ENCODE data around the gene TRIM27. TPM values are rescaled to one million over a fixed set of nuclear protein-coding genes. Genes with fewer than 3 reads are reported as not detected.
A peak's percentile ranks its signal among the peaks of the same experiment; 100 is the strongest.
"Not testable (repeated sequence)": the region's sequence is repeated elsewhere in the genome, so short reads cannot be mapped to it uniquely, and the experiment has no call there.

The TRIM27 gene
- total RNA-seq, 1 experiment from 2014 or later: 52.8 TPM

DNA sequence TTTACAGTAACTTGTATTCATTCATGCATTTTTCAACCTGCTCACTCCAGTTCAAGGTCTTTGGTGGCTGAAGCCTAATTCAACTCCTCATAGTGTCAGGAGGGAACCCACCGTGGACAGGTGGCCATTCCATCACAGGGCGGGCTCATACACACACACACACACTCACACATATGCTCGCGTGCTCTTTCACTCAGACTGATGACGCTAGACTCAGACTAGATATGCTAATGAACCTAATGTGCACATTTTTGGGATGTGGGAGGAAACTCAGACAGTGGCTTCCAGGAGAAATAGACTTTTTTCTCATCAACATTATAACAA lies 56.7 kb downstream of the TRIM27 start:
- no peaks in the 10 kb centered on the region for H3K27me3 ChIP-seq
- peak; percentile 32 to 47 for DNase-seq

DNA sequence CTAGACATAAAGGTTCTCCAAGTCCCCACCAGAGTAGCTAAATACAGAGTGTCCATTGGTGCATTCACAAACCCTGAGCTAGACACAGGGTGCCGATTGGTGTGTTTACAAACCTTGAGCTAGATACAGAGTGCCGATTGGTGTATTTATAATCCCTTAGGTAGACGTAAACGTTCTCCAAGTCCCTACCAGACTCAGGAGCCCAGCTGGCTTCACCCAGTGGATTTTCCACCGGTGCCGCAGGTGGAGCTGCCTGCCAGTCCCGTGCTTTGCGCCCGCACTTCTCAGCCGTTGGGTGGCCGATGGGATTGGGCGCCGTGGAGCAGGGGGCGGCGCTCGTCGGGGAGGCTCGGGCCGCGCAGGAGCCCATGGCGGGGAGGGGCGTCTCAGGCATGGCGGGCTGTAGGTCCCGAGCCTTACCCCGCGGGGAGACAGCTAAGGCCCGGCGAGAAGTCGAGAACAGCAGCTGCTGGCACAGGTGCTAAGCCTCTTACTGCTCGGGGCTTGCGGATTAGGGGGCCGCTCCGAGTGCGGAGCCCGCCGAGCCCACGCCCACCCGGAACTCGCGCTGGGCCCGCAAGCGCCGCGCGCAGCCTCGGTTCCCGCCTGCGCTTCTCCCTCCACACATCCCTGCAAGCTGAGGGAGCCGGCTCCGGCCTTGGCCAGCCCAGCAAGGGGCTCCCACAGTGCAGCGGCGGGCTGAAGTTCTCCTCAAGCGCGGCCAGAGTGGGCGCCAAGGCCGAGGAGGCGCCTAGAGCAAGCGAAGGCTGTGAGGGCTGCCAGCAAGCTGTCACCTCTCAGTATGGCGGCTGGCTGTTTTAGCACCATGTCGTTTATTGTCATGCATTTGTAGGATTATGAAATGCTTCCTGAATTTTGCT lies 57.3 kb downstream of the TRIM27 start:
- Histone ChIP-seq H3K4me3 (peak overlapping the region; percentile 65), H3K27ac (peak overlapping the region; percentile 65)
- not testable (repeated sequence) for H3K27me3 ChIP-seq; H3K9me3 ChIP-seq (replicated peaks); H3K4me1 ChIP-seq; H3K36me3 ChIP-seq
- peak; percentile 77 to 80 for DNase-seq

More for the DNA sequence above, 56.7 kb downstream of the TRIM27 start:
- H3K4me3 ChIP-seq: peak overlapping the region; percentile 65
- H3K27ac ChIP-seq: peak overlapping the region; percentile 65
- no peaks in the 10 kb centered on the region; the same call in 1 of the 2 replicates for H3K9me3 ChIP-seq (replicated peaks)
- no peaks in the 10 kb centered on the region for H3K36me3 ChIP-seq
- H3K4me1 ChIP-seq: 0 out of 2 replicates have a peak, but pooled peaks cover 4% of the 10 kb centered on the region

DNA sequence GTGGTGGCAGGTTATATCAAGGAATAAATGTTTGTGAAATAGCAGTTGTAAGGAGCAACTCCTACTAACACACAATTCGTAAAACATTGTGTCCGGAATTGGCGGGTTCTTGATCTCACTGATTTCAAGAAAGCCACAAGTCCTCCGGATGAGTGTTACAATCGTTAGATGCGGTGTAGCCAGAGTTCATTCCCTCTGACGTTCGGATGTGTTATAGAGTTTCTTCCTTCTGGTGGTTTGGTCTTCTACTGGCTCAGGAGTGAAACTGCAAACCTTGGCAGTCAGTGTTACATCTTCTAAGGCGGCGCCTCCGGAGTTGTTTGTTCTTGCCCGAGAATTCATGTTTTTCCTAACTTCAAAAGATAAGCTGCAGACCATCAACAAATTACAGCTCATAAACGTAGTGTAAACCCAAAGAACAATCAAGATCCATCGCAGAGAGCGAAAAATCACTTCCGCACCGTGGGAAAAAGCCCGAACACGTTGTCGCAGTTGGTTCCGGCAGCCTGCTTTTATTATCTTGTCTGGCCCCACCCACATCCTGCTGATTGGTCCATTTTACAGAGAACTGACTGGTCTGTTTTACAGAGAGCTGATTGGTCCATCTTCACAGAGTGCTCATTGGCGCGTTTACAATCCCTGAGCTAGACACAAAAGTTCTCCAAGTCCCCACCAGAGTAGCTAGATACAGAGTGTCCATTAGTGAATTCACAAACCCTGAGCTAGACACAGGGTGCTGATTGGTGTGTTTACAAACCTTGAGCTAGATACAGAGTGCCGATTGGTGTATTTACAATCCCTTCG lies 58.2 kb downstream of the TRIM27 start:
- H3K27ac ChIP-seq: peak overlapping the region; percentile 65; the same call in 1 of the 2 replicates
- H3K4me3 ChIP-seq: peak overlapping the region; percentile 65
- peak; percentile 65 to 79 for DNase-seq
- H3K36me3 ChIP-seq: no peaks in the 10 kb centered on the region
- no peaks in the 10 kb centered on the region; the same call in 1 of the 2 replicates for H3K9me3 ChIP-seq (replicated peaks)
- H3K4me1 ChIP-seq: 0 out of 2 replicates have a peak, but pooled peaks cover 4% of the 10 kb centered on the region
- no peaks in the 10 kb centered on the region for H3K27me3 ChIP-seq

DNA sequence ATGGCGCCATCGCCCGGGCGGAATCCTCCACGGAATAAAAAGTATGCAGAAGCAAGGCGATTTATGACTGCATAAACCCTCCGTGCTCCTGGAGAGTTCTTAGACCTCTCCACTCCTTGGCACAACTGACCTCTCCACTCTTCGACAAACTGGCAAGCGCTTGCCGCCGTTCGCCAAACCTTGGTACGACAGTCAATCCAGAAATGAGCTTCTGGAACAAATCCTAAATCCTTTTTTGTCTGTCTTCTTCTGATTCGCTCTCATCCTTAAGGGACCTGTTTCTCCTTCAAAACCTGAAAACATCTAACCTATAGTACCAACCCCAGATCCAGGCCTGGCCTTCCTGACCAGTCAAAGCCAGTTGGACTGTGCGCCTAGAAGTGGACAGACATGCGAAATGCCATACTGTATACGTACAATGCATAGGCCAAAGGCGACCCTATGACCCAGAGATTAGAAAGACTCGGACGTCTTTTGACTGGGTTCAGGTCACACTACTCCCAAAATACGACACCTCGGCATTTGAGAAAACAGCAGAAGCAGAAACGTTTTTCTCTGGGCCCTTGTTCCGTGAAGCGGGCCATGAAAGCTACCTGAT lies 59.4 kb downstream of the TRIM27 start:
- Histone ChIP-seq H3K4me1 (0 out of 2 replicates have a peak, but pooled peaks cover 4% of the 10 kb centered on the region), H3K27me3 (no peaks in the 10 kb centered on the region), H3K9me3 (replicated peaks) (no peaks in the 10 kb centered on the region; the same call in 1 of the 2 replicates), H3K27ac (no peak overlapping the region), H3K4me3 (peak overlapping the region; percentile 69), H3K36me3 (no peaks in the 10 kb centered on the region)
- no peak for DNase-seq

DNA sequence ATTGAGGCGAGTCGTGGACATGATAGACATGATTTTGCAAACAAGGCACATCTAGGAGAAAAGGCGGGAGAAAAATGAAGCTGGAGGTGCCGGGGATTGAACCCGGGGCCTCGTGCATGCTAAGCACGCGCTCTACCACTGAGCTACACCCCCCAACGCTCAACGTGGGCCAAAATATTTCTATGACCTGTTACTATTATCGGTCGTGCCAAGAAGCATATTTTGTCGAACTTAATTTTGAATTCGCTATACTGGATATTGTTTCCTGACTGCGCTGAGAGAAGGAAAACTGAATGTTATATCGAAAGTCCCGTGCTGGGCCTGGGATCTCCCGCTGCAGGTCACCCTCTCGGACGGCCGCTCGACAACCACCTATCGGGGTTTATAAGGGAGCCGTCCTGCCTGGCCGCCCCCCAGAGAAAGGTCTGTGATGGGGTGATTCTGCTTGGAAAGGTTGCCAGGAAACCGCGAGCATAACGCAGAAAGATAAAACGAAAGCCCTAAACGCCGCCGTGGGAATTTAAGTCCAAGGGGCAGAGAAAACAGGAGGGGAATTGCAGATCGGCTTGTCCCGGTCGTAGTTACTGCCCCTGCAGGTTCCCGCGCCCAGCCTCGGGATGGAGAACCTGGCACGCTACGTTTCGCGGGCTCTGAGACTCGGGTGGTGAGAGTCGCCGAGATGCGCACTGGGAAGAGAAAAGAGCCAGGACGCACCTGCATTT lies 60.0 kb downstream of the TRIM27 start:
- Histone ChIP-seq H3K4me1 (0 out of 2 replicates have a peak, but pooled peaks cover 4% of the 10 kb centered on the region), H3K27ac (no peak overlapping the region), H3K36me3 (no peaks in the 10 kb centered on the region), H3K4me3 (peak overlapping the region; percentile 69), H3K9me3 (replicated peaks) (no peaks in the 10 kb centered on the region; the same call in 1 of the 2 replicates), H3K27me3 (no peaks in the 10 kb centered on the region)
- DNase-seq: peak; percentile 60 to 86

DNA sequence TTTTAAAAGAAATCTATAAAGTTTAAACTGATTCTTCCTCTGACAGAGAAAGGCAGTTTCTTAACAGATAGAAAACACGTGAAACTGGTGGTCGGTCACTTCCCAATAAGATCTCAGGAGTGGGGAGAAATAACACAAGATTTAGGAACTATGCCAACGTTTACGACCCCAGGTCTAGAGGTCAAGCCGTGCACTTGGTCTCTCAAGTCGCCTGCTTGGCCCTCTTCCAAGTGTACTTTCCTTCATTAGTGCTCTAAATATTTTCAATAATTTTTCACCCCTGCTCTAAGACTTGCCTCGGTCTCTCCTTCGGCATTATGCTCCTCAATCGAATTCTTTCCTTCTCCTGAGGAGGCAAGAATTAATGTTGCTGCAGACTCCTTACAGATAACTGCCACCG lies 61.7 kb downstream of the TRIM27 start:
- Histone ChIP-seq H3K4me1 (0 out of 2 replicates have a peak, but pooled peaks cover 4% of the 10 kb centered on the region), H3K4me3 (no peak overlapping the region), H3K27ac (no peak overlapping the region), H3K27me3 (no peaks in the 10 kb centered on the region), H3K36me3 (no peaks in the 10 kb centered on the region), H3K9me3 (replicated peaks) (no peaks in the 10 kb centered on the region; the same call in 1 of the 2 replicates)
- DNase-seq: no peak

DNA sequence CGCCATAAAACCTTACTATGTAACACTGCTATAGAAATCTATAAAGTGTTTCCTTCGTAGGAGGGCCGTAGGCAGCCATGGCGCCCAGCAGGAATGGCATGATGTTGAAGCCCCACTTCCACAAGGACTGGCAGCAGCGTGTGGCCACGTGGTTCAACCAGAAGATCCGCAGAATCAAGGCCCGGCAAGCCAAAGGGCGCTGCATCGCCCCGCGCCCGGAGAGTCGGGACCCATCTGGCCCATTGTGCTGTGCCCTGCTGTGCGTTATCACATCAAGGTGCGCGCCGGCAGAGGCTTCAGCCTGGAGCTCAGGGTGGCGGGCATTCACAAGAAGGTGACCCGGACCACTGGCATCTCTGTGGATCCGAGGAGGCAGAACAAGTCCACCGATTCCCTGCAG lies 62.4 kb downstream of the TRIM27 start:
- H3K27me3 ChIP-seq: no peaks in the 10 kb centered on the region
- no peak overlapping the region for H3K27ac ChIP-seq
- no peak overlapping the region for H3K4me3 ChIP-seq
- H3K36me3 ChIP-seq: no peaks in the 10 kb centered on the region
- H3K9me3 ChIP-seq (replicated peaks): no peaks in the 10 kb centered on the region; the same call in 1 of the 2 replicates
- DNase-seq: no peak
- H3K4me1 ChIP-seq: 0 out of 2 replicates have a peak, but pooled peaks cover 4% of the 10 kb centered on the region

DNA sequence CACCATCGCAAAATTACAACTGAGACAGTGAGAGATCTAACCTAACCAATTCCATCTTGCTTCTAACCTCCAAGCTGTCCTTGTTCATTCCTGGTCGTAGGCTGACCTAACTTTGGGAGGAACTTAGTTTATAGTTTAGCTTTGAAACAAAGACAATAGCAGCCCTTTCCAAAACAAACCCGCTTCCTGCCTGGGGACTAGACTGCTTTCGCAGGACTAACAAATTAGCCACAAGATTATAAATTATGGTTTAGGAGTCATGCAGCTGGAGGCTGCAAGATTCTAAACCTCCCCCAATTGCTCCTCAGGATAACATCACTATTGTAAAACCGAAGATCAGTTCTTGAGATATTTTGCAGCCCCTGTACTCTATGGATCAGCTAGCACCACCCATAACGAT lies 63.2 kb downstream of the TRIM27 start:
- no peaks in the 10 kb centered on the region for H3K36me3 ChIP-seq
- no peaks in the 10 kb centered on the region; the same call in 1 of the 2 replicates for H3K9me3 ChIP-seq (replicated peaks)
- no peak for DNase-seq
- H3K27ac ChIP-seq: no peak overlapping the region
- no peak overlapping the region for H3K4me3 ChIP-seq
- H3K27me3 ChIP-seq: no peaks in the 10 kb centered on the region
- H3K4me1 ChIP-seq: 0 out of 2 replicates have a peak, but pooled peaks cover 4% of the 10 kb centered on the region

DNA sequence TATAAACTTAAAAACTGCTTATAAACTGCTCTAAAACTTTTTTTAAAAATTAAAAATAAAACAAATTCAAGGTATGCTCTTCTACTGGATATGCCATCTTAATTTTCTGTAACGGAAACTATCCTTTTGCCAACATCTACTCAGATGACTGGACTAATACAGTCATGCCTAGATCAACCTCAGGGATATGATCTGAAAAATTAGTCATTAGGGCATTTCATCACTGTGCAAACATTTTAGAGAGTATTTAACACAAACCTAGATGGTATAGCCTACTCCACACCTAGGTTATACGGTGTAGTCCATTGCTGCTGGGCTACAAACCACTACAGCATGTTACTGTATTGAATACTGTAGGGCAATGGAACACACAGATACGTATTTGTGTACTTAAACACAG lies 64.8 kb downstream of the TRIM27 start:
- no peaks in the 10 kb centered on the region for H3K27me3 ChIP-seq
- no peak for DNase-seq
- H3K36me3 ChIP-seq: no peaks in the 10 kb centered on the region

DNA sequence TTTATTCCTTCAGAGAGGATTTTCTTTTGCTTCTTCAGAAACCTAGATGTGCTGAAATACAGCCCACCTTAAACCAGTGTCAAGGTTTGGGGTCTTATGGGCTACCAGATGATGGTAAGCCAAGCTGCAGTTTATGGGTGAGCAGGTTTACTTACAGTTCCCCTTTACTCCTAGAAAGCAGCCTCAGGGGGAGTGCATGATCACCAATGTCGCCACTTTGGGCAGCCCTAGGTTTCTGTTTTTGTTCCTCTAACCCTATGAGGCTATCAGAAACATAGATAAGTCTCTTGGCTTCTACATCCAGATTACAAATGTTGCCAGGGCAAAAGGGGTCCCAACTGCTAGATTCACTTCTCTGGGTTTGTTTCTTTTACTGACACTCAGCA lies 67.2 kb downstream of the TRIM27 start:
- Histone ChIP-seq H3K9me3 (replicated peaks) (no peaks in the 10 kb centered on the region), H3K27ac (no peak overlapping the region), H3K27me3 (no peaks in the 10 kb centered on the region), H3K4me1 (no peaks in the 10 kb centered on the region), H3K4me3 (no peak overlapping the region), H3K36me3 (no peaks in the 10 kb centered on the region)
- DNase-seq: no peak

More for the DNA sequence above, 64.8 kb downstream of the TRIM27 start:
- no peaks in the 10 kb centered on the region for H3K4me1 ChIP-seq
- H3K4me3 ChIP-seq: no peak overlapping the region
- H3K27ac ChIP-seq: no peak overlapping the region
- no peaks in the 10 kb centered on the region for H3K9me3 ChIP-seq (replicated peaks)

DNA sequence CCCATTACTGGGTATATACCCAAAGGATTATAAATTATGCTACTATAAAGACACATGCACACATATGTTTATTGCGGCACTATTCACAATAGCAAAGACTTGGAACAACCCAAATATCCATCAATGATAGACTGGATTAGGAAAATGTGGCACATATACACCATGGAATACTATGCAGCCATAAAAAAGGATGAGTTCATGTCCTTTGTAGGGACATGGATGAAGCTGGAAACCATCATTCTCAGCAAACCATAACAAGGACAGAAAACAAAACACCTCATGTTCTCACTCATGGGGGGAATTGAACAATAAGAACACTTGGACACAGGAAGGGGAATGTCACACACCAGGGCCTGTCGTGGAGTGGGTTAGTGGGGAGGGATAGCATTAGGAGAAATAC lies 69.4 kb downstream of the TRIM27 start:
- not testable (repeated sequence) for H3K4me3 ChIP-seq, DNase-seq

More for the DNA sequence above, 69.4 kb downstream of the TRIM27 start:
- H3K4me1 ChIP-seq; H3K36me3 ChIP-seq; H3K9me3 ChIP-seq (replicated peaks); H3K27ac ChIP-seq; H3K27me3 ChIP-seq: not testable (repeated sequence)

Measured in SJCRH30 (cell line).